H1 (cell line): ENCODE results near the gene GARNL3. TPM values are rescaled to one million over a fixed set of nuclear protein-coding genes. Genes with fewer than 3 reads are reported as not detected.

Source experiments
- ATF2 ChIP-seq: IDR thresholded peaks from 2 replicates; pipeline ENCODE4 v1.6.1; 2012; ENCODE audit warnings: low read length, inconsistent platforms
- CHD7 ChIP-seq: fragments of 300-600 bp; sonication (generic); IDR thresholded peaks from 2 replicates; pipeline ENCODE4 v1.7.1; 2012; ENCODE audit warnings: low read length, moderate library complexity, mild to moderate bottlenecking, inconsistent platforms; ENCODE audit not compliant: insufficient replicate concordance
- CTBP2 ChIP-seq: IDR thresholded peaks from 2 replicates; pipeline ENCODE4 v1.7.0; 2011; ENCODE audit warnings: borderline replicate concordance, mild to moderate bottlenecking, moderate library complexity, mixed read lengths, low read length; ENCODE audit not compliant: insufficient read depth, insufficient read length
- FOSL1 ChIP-seq: IDR thresholded peaks from 2 replicates; pipeline ENCODE4 v1.6.1; 2011; ENCODE audit warnings: mild to moderate bottlenecking, low read depth, low read length, moderate library complexity; ENCODE audit not compliant: insufficient read depth
- KDM4A ChIP-seq: IDR thresholded peaks from one replicate; pipeline ENCODE4 v1.7.1; 2012; ENCODE audit warnings: low read depth, mild to moderate bottlenecking, moderate library complexity, low read length, inconsistent platforms; ENCODE audit not compliant: severe bottlenecking
- NANOG ChIP-seq: IDR thresholded peaks from 2 replicates; pipeline ENCODE4 v1.6.1; 2011; ENCODE audit warnings: low read length, low read depth, mild to moderate bottlenecking, inconsistent platforms; ENCODE audit not compliant: insufficient read depth, poor library complexity, severe bottlenecking
- RXRA ChIP-seq: IDR thresholded peaks from 2 replicates; pipeline ENCODE4 v1.6.1; 2011; ENCODE audit warnings: low read depth, mild to moderate bottlenecking, low read length, moderate library complexity; ENCODE audit not compliant: insufficient read depth
- SUZ12 ChIP-seq: fragments of 200-600 bp; sonication (generic); IDR thresholded peaks from 2 replicates; pipeline ENCODE4 v1.6.1; 2012; ENCODE audit warnings: mild to moderate bottlenecking, inconsistent platforms, low read length, moderate library complexity, mixed read lengths
- polyA plus RNA-seq, 7 experiments: library from polyadenylated mRNA; depleted of rRNA in 3 of 7; stranded (reverse) in 5 of 7; unstranded in 2 of 7; fragments of >200 nt in 5 of 7; fragments of 200-250 nt in 2 of 7; gene quantifications; 1 replicate in 5 of 7; 2 replicates in 1 of 7; 4 replicates in 1 of 7; pipeline versions ENCODE4 v1.2.1 to v1.2.3, GENCODE V29; 2011 to 2013; ENCODE audit warnings: missing spikeins in 2 of 7, mixed read lengths in 2 of 7
- total RNA-seq: library from RNA; stranded (reverse); fragmentation: NEBNext Ultra II Directional; extraction: Animal tissue kit (Norgen Biotek cat#: 25700); gene quantifications from 2 replicates; pipeline ENCODE4 v1.2.1, GENCODE V29; 2021

The GARNL3 gene
- total and polyA plus RNA-seq, 2 of the 8 experiments (the other 6 are each of a cell fraction or from before 2014, with no cell fraction given), result 6.5 to 18.3 TPM

- no peak for TF ChIP-seq CHD7
- TF ChIP-seq KDM4A, result no peak
- TF ChIP-seq CTBP2, result no peak
- TF ChIP-seq ATF2, result no peak
- TF ChIP-seq NANOG, result no peak
- no peak for TF ChIP-seq FOSL1
- no peak for TF ChIP-seq SUZ12
- no peak for TF ChIP-seq RXRA
Measured at GRCh38 chr9:127370147-127370579, 105.6 kb downstream of the GARNL3 start (continued).
